HG03460 (cell line): ENCODE data around the gene BOK.
"Not testable (repeated sequence)": the region's sequence is repeated elsewhere in the genome, so short reads cannot be mapped to it uniquely, and the experiment has no call there.

Experiments
- ATAC-seq: cut with Tn5 transposase; IDR thresholded peaks from one replicate; pipeline ENCODE4 v1.9.1; 2021; ENCODE audit not compliant: unreplicated experiment

Gene BOK, protein sequence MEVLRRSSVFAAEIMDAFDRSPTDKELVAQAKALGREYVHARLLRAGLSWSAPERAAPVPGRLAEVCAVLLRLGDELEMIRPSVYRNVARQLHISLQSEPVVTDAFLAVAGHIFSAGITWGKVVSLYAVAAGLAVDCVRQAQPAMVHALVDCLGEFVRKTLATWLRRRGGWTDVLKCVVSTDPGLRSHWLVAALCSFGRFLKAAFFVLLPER

DNA sequence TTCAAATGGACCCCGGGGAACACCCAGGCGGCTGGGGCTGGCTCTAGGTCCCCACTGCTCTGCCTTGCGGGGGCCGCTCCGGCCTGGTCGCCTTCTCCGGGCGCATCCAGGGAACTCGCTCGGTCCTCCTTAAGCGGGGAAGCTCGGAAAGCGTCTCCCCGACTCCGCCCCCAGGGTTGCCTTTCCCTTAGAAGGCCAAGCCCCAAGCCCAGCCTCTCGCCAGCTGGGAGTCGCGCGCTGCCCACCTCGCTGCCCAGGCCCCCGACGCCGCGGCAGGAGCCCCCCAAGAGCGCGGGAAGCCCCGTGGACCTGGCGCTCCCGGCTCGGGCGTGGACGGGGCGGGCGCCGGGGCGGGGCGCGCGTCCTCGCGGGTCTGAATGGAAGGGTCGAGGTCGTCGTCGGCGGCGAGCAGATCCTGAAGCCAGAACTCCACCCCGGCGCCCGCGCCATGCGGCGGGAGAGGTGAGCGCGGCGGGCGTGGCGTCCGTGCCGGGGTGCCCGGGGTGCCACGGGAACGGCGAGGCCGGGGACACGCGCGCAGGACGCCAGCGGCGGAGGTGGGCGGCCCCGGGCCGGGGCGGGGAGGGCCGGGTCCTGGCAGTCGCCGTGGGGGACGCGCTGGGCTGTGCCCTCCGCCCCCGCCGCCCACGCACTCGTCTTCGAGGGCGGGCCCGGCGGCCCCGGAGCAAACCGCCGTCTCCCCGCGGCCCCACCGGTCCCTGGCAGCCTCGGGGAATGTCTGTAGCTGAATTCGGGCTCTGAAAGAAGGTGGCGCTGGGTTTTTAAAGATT is at the start of gene BOK:
Gene BOK, plus strand, starts transcription at position 214 of the 791 bp plus-strand sequence. CDS start 739 bp downstream, outside the sequence.
- no peak for ATAC-seq

DNA sequence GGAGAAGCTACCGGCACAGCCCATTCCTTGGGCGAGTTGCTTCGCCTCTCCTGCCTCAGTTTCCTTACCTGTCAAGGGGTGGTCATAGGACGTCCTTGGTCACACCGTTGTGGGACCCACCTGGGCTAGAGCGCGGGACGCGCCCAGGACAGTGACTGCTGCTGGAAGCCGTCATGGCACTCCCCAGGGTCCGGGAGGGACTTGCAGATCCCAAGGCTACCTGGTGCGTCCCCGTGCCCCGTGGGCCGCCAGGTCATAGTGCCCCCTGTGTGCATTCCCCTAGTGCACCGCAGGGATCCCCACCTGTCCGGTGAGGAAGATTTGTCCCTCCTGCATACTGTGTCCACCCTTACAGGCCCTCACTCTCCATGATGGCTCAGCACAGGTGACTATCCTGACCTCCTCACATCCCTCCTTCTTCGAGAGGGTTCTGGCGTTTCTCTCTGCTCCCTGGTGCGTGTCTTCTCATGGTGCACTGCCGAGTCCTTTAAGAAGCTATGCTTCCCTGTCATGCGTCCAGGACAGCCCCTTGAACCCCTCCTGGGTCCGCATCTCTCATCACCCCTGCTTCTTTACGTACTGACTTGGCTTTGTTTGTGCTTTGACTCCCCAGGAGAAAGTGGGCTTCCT is 49.3 kb upstream of the BOK start:
- ATAC-seq = no peak

DNA sequence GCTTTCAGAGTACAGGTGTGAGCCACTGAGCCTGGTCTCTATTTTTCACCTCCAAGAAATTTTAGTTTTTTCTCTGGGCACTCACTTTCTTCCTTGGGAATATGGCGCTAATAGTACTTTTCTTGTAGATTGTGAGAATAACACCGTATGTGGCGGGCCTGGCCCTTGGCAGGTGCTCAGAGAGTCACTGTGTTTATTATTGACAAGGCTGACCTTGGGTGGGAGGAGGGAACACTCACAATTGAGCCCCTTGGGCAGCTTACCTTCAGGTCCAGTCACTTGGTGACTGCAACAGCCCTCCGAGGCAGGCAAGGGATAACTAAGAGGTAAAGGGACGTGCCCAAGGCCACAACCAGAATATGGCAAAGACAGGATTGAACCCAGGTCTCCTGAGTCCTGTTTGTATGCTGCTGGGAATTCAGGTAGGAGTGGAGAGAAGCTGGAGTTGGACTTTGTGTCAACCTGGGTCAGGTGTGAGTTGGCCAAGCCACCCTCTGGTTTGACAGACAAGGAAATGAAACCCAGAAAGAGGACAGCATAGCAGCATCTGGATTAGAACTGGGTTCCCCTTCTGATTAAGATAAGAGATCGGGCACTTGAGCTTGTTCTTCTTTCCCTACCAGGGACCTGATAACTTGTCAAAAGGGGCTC is 47.3 kb upstream of the BOK start:
- no peak for ATAC-seq

DNA sequence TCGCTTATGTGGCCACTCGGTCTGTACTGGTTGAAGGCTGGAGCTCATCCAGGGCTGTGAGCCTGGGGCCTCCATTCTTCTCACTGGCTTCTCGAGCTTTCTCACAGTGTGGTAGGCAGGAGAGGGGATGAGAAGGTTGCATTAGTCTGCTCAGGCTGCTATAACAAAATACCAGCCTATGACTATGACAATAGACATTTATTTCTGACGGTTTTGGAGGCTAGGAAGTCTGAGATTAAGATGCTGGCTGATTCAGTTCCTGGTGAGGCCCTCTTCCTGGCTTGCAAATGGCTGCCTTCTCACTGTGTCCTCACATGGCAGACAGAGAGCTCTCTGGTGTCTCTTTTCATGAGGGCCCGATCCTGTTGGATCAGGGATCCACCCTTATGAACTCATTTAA is 44.0 kb upstream of the BOK start:
- no peak for ATAC-seq

DNA sequence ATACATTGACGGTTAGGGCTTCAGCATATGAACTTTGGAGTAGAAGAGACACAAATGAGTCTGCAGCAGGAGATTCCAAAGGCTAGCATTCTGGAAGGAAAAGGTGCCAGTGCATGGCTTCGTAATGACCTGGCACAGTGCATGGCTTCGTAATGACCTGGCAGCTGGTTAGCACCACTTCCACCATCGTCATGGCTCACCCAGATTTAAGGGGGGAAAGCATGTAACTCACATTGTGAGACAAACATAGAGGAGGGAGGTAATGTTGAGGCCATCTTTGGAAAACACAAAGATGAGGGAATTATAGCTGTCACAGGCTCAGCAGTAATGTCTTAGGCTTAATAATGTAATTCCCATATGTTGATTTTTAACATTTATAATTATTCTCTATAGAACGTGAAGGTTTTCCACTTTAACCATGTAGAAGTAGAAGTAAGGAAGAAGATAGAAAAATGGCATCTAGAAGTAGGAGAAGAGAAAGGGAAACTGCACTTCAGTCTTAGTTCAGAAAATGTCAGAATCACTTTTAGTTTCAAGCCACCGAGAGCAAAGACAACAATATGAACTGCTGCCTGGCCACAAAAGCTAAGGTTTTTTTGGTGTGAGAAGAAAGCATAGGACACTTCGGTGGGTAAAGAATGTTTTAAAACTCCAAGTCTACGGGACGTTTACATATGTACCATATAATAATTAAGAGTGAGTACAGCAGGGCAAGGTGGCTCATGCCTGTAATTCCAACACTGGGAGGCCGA is 43.4 kb upstream of the BOK start:
- no peak for ATAC-seq

DNA sequence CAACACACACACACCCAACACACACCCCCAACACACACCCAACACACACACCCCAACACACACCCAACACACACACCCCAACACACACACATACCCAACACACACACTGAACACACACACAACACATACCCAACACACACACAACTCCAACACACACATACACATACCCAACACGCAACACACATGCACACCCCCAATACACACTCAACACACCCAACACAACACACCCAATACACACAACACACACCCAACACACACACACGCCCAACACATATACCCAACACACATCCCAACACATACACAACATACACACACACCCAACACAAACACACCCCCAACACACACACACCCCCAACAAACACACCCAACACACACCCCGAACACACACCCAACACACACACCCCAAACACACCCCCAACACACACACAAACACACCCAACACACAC is 42.0 kb upstream of the BOK start:
- no peak for ATAC-seq

DNA sequence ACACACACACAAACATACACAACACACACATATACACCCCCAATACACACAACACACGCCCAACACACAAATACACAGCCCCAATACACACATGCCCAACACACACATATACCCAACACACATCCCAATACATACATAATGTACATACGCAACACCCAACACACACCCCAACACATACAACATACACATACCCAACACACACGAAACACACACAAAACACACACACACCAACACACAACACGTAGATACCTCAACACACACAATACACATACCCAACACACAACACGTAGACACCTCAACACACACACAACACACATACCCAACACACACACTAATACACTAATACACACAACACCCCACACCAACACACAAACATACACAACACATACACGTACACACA is 41.2 kb upstream of the BOK start:
- ATAC-seq = no peak

DNA sequence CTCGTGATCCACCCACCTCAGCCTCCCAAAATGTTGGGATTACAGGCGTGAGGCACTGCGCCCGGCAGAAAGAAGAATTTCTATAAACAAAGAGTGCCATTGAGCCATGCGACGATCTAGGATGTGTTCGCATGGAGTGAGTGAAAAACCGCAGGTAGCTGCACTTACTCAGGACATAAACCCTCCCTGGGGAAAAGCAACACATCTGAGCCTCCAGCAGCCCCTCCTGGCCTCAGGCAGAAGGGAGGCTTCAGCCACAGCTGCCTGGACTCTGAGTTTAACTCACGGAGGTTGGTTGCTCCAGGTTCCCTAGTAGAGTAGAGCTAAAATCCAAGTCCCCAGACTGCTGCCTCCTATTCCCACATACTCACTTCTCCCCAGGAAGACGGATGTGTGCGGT is 38.9 kb upstream of the BOK start:
- ATAC-seq = no peak

DNA sequence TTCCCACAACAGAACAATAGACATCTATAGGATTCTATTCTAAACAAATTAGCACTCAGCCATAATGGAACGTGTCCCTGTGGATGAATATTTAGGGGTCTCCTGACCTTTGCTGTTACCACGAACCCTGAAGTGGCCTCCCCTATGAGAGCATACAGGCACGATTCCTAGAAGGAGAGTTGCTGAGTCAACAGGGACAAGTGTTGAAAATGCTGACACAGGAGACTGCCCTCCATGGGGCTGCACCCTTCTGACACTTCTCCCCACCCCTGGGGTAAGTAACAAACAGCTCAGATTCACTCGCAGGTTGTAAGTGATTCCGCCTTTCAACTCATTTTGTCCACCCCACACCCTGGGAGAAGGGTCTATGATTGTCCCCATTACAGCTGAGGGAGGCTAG is 36.1 kb upstream of the BOK start:
- ATAC-seq = no peak

DNA sequence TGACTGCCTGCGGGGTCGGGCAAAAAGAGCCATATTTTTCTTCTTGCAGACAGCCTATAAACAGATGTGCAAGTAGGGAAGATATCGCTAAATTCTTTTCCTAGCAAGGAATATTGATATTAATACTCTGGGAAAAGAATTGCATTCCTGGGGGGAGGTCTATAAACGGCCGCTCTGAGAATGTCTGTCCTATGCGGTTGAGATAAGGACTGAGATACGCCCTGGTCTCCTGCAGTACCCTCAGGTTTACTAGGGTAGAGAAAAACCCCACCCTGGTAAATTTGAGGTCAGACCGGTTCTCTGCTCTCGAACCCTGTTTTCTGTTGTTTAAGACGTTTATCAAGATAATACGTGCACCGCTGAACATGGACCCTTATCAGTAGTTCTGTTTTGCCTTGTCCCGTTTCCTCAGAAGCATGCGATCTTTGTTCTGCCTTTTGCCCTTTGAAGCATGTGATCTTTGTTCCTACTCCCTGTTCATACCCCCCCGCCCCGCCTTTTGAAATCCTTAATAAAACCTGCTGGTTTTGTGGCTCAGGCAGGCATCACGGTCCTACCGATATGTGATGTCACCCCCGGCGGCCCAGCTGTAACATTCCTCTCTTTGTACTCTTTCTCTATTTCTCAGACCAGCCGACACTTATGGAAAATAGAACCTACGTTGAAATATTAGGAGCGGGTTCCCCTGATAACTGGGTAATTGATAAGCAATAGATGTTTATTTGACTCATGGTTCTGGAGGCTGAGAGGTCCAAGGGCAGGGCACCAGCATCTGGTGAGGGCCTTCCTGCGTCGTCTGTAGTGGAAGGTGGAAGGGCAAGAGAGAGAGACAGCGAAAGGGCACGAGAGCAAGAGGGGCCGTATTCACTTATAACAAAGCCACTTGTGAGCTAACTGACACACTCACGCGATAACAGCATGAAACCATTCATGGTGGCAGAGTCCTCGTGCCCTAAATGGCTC is 32.4 kb upstream of the BOK start:
- not testable (repeated sequence) for ATAC-seq

DNA sequence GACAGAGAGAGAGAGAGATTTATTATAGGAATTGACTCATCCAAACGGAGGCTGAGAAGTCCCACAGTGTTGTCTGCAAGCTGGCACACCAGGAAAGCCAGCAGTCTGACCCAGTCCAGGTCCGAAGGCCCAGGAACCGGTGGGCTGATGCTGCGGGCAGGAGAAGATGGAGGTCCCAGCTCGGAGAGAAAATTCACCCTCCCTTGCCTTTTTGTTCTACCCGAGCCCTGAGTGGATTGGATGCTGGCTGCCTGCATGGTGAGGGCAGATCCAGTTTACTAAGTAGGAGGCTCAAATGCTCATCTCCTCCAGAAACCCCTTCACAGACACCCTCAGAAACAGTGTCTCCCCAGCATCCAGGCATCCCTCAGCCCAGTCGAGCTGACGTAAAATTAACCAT is 28.0 kb upstream of the BOK start:
- no peak for ATAC-seq

DNA sequence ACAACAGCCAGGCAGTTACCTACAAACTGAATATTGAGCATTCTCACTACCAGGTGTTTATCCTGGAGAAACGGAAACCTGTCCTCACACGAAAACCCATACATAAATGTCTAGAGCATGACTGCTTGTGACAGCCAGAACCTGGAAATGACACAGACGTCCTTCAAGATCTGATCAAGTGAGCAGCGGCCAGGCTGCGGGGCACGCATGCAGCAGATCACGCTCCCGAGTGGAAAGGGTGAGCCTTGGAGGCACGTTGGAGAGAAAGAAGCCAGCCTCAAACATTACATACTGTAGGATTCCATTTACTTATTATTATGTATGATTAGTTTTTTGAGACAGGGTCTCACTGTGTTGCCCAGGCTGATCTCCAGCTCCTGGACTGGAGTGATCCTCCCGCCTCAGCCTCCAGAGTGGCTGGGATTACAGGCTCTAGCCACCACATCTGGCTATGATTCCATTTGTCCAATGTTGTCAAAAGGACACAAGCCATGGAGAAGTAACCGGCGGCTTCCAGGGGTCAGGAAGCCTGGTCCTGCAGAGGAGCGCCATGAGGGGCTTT is 27.3 kb upstream of the BOK start:
- ATAC-seq = no peak

DNA sequence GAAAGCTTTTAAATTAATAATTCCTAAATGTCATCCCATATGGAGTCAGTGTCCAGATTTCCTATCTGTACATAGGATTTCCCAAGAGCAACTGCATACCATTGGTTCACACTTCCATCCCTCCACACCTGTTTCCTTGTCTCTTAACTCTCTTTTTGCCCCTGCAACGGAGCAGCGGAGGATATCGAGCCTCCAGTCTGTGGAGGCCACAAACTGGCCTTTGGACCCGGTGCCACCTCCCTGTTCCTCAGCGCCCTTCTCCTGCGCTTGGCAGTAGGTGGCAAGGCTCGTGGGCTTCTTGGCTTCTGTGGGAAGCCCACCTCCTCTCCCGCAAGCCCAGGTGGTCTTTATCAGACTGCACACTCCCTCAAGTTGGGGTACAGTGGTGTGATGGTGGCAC is 26.4 kb upstream of the BOK start:
- no peak for ATAC-seq

DNA sequence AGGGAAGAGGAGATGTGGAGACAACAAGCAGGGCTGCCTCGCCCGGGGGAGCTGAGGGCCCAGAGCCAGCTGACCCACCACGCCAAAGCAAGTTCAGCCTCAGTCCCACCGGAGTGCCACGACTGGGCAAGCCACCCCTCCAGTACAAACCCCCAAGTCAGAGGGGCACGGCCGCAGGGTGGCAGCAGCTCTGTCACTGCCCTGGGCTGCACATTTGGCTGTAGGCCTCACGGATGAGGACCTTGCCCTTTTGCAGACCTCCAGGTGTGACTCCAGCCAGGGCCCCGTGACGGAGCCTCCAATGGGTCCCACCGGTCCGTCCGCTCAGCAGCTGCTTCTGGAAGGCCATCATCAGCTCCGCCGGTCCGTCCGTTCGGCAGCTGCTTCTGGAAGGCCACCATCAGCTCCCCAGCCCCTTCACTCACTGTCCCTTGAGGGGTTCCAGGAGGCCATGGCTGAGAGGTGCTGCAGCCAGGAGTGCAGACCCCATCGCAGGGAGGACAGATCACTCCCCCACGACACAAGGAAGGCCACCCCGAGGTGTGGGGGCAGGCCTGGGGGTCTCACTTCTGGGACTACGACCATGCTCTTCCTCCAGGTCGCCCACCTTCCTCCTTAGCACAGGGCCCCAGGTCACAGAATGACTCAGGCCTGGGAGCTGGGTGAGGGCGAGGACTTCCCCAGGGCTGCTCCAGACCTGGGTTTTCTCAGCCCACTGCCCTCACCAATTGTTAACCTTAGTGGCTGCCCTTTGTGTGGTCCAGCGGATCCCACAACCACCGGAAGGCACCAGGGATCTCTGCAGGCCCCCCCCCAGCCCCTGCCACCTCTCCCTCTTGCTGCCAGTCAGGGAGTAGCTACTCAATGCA is 25.6 kb upstream of the BOK start:
- no peak for ATAC-seq

DNA sequence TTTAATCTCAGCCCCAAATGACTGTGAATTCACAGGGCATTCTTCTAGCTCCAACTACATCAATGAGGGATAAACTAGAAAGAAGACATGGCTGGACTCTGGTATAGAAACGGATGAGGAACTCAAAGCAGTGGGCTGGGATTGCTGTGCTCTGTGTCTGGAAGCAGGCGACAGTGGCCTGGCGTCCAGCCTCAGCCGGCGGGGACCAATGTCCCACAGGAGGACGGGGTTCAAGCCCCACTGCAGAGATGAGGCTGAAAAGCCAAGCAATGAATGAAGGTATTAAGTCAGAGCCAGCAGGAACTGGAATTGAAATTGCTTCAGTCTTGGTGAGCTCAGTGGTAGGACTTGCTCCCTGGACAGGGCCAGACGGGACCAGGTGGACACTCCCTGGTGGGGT is 24.3 kb upstream of the BOK start:
- no peak for ATAC-seq

DNA sequence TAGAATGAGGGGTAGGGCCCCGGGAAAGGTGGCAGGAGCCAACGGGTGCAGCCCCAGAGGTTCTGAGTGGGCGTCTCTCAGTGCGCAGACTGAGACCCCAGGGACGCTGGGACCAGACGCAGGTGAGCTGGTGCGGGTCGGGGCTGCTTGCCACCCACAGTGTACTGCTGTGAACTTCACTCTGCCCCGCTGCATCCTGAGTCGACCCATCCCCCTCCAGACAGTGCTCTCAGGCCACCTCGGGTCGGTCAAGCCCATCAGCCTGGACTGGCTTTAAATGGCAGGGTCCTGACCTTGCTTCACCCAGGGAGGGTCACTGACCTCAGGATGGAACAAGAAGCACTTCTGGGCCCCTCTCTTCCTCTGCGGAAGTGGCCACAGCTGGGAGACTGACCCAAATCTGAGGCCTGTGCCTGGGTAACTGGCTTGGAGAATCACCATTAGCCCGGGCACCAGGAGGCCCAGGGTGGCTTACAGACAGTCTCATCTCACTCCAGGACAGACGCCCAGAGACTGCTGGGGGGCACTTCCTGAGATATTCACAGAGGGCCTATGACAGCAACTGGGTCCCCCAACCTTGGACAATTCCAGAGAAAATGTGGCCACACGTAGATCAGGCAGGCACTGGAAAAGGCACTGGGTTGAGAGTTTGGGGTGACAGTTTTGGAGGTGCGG is 23.7 kb upstream of the BOK start:
- no peak for ATAC-seq

DNA sequence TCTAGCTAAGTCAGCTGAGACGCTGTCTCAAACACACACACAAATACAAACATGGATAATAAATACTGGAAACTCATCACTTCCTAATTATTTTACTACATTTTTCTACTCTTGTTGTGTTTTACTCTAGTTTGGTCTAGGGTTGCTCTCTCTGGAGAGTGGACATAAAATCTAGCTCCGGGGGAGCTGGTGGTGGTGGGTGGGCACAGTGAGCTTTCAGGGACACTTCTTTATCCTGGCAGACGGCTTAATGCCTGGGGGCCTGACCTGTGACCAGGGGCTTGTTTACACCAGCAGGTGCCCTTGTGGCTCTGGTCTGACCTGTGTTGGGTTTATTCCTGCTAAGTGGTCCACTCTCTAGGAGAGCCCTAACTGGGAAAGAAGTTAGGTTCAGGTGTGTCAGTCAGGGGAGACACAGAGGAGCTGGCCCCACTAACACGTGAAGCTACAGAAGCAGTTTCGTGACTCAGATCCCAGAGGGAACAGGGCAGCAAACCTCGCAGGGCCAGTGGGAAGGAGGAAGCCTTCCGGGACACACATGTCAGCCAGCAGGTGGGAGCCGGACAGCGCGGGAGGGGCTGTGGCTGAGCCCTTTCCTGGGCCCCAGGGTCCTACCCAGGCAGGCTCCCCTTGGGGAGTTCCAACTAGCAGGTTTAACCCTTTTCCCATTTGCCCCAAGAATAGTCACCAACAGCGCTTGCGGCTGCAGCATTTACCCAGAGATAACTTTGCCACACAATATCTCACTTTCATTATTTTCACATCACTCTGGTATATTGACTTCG is 22.5 kb upstream of the BOK start:
- ATAC-seq = no peak
